Neural cell (in vitro differentiated cells): Measurements from ENCODE around the gene NAA38. TPM values are rescaled to one million over a fixed set of nuclear protein-coding genes. Genes with fewer than 3 reads are reported as not detected.

Experiments
- H2AFZ ChIP-seq: fragments of 200-600, 300-800 bp; sonication (generic), shearing (Covaris generic); 2 replicates; pipeline ENCODE4 v1.6.0; 2014; ENCODE audit warnings: low read depth, mild to moderate bottlenecking, antibody characterized with exemption, low read length, moderate library complexity
- H3F3A ChIP-seq: fragments of 200-600 bp; shearing (Covaris generic); 2 replicates; pipeline ENCODE4 v1.6.1; 2016; ENCODE audit warnings: mild to moderate bottlenecking, moderate library complexity, mixed read lengths, antibody characterized with exemption, low read length; ENCODE audit not compliant: insufficient read depth, poor library complexity, severe bottlenecking
- H3K27ac ChIP-seq: fragments of 200-600, 300-800 bp; sonication (generic), shearing (Covaris generic); 2 replicates; pipeline ENCODE4 v1.5.1; 2014; ENCODE audit warnings: mild to moderate bottlenecking, low read length, moderate library complexity
- H3K27me3 ChIP-seq: fragments of 300-800, 200-600 bp; sonication (generic), shearing (Covaris generic); 2 replicates; pipeline ENCODE4 v1.6.0; 2014; ENCODE audit warnings: mild to moderate bottlenecking, low read depth, low read length, moderate library complexity; ENCODE audit not compliant: insufficient read depth
- H3K36me3 ChIP-seq: fragments of 300-800, 200-600 bp; sonication (generic), shearing (Covaris generic); 2 replicates; pipeline ENCODE4 v1.5.1; 2014; ENCODE audit warnings: mild to moderate bottlenecking, antibody characterized with exemption, low read length, moderate library complexity; ENCODE audit not compliant: insufficient read depth
- H3K4me2 ChIP-seq: fragments of 300-800, 200-600 bp; sonication (generic), shearing (Covaris generic); 2 replicates; pipeline ENCODE4 v1.6.0; 2014; ENCODE audit warnings: mild to moderate bottlenecking, low read length
- H3K4me3 ChIP-seq: fragments of 300-800, 200-600 bp; sonication (generic), shearing (Covaris generic); 2 replicates; pipeline ENCODE4 v1.5.1; 2014; ENCODE audit warnings: mild to moderate bottlenecking, low read length, moderate library complexity
- H3K79me2 ChIP-seq: fragments of 200-600 bp; shearing (Covaris generic); replicated peaks from 2 replicates; pipeline ENCODE4 v1.6.0; 2014; ENCODE audit warnings: mild to moderate bottlenecking, low read length, moderate library complexity; ENCODE audit not compliant: insufficient read depth
- H3K9ac ChIP-seq: fragments of 300-800, 200-600 bp; sonication (generic), shearing (Covaris generic); 2 replicates; pipeline ENCODE4 v1.6.1; 2016; ENCODE audit warnings: mild to moderate bottlenecking, low read length, mixed read lengths
- H3K9me2 ChIP-seq: fragments of 200-600 bp; shearing (Covaris generic); 2 replicates; pipeline ENCODE4 v1.6.1; 2016; ENCODE audit warnings: mild to moderate bottlenecking, low read length, mixed read lengths; ENCODE audit not compliant: insufficient read depth
- H3K9me3 ChIP-seq: fragments of 200-600, 300-800 bp; sonication (generic), shearing (Covaris generic); 2 replicates; pipeline ENCODE4 v1.6.1; 2016; ENCODE audit warnings: mild to moderate bottlenecking, mixed run types, low read length, moderate library complexity, mixed read lengths
- H4K20me1 ChIP-seq: fragments of 200-600 bp; shearing (Covaris generic); 2 replicates; pipeline ENCODE4 v1.6.1; 2016; ENCODE audit warnings: mild to moderate bottlenecking, mixed run types; ENCODE audit not compliant: insufficient read depth
- EP300 ChIP-seq: fragments of 450-650 bp; conservative IDR thresholded peaks from 2 replicates; pipeline ENCODE4 v1.6.1; 2014; ENCODE audit warnings: antibody characterized with exemption, mild to moderate bottlenecking, moderate library complexity; ENCODE audit not compliant: poor library complexity, severe bottlenecking
- EZH2 ChIP-seq: fragments of 200-600, 300-800 bp; shearing (Covaris generic), sonication (generic); IDR thresholded peaks from 2 replicates; pipeline ENCODE4 v1.6.1; 2014; ENCODE audit warnings: antibody characterized with exemption, low read length, borderline replicate concordance, mild to moderate bottlenecking; ENCODE audit not compliant: insufficient read depth, poor library complexity, severe bottlenecking
- MXI1 ChIP-seq: fragments of 450-650 bp; conservative IDR thresholded peaks from 2 replicates; pipeline ENCODE4 v1.6.1; 2014; ENCODE audit warnings: antibody characterized with exemption, mild to moderate bottlenecking; ENCODE audit not compliant: poor library complexity, severe bottlenecking
- POLR2AphosphoS5 ChIP-seq: IDR thresholded peaks from 2 replicates; pipeline ENCODE4 v1.6.1; 2012
- RAD21 ChIP-seq: fragments of 450-650 bp; conservative IDR thresholded peaks from 2 replicates; pipeline ENCODE4 v1.6.1; 2014; ENCODE audit warnings: antibody characterized with exemption, mild to moderate bottlenecking, moderate library complexity
- SMC3 ChIP-seq: fragments of 450-650 bp; conservative IDR thresholded peaks from 2 replicates; pipeline ENCODE4 v1.6.1; 2014; ENCODE audit warnings: antibody characterized with exemption, mild to moderate bottlenecking, moderate library complexity; ENCODE audit not compliant: poor library complexity
- TAF1 ChIP-seq: IDR thresholded peaks from 2 replicates; pipeline ENCODE4 v1.6.1; 2012; ENCODE audit warnings: low read depth
- polyA plus RNA-seq: library from polyadenylated mRNA; depleted of rRNA; stranded (reverse); fragments of >200 nt; gene quantifications from 2 replicates; pipeline ENCODE4 v1.2.3, GENCODE V29; 2014
- TF ChIP-seq, protein P1 (sequence below): IDR thresholded peaks from 2 replicates; pipeline ENCODE4 v1.6.1; 2012; ENCODE audit warnings: borderline replicate concordance
- TF ChIP-seq, protein P2 (sequence below): fragments of 450-650 bp; IDR thresholded peaks from 2 replicates; pipeline ENCODE4 v1.5.1; 2014; ENCODE audit warnings: antibody characterized with exemption, mild to moderate bottlenecking, moderate library complexity; ENCODE audit not compliant: poor library complexity, severe bottlenecking

Gene NAA38
- polyA plus RNA-seq, 1 donor from 2014 or later = 110 TPM

DNA sequence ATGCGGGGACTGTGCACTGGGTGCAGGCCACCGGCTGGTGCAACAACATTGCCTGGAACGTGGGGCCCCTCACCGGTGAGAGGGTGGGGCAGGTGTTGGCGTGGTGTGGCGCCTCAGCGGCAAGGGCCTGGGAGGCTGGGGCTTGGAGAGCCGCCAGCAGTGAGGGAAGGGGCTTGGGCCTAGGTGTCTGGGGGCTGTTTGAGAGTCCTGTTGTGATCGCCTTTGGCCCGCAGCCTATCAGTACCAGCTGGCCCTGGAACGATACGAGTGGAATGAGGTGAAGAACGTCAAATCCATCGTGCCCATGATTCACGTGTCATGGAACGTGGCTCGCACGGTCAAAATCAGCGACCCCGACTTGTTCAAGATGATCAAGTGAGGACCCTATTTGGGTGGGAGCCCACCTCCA lies 5.1 kb downstream of the NAA38 start:
- H3K36me3 ChIP-seq = peaks cover 8% of the 10 kb centered on the region
- no peaks in the 10 kb centered on the region for H3K9me2 ChIP-seq
- H3K27me3 ChIP-seq = no peaks in the 10 kb centered on the region
- H3K4me3 ChIP-seq = peak overlapping the region; percentile 39
- peaks cover 43% of the 10 kb centered on the region for H4K20me1 ChIP-seq
- H3K9ac ChIP-seq = peak overlapping the region; percentile 9
- TF ChIP-seq MXI1 (no peak), TAF1 (no peak), EP300 (no peak), POLR2AphosphoS5 (no peak), SMC3 (no peak), EZH2 (no peak), RAD21 (no peak)
- TF ChIP-seq, protein P1, sequence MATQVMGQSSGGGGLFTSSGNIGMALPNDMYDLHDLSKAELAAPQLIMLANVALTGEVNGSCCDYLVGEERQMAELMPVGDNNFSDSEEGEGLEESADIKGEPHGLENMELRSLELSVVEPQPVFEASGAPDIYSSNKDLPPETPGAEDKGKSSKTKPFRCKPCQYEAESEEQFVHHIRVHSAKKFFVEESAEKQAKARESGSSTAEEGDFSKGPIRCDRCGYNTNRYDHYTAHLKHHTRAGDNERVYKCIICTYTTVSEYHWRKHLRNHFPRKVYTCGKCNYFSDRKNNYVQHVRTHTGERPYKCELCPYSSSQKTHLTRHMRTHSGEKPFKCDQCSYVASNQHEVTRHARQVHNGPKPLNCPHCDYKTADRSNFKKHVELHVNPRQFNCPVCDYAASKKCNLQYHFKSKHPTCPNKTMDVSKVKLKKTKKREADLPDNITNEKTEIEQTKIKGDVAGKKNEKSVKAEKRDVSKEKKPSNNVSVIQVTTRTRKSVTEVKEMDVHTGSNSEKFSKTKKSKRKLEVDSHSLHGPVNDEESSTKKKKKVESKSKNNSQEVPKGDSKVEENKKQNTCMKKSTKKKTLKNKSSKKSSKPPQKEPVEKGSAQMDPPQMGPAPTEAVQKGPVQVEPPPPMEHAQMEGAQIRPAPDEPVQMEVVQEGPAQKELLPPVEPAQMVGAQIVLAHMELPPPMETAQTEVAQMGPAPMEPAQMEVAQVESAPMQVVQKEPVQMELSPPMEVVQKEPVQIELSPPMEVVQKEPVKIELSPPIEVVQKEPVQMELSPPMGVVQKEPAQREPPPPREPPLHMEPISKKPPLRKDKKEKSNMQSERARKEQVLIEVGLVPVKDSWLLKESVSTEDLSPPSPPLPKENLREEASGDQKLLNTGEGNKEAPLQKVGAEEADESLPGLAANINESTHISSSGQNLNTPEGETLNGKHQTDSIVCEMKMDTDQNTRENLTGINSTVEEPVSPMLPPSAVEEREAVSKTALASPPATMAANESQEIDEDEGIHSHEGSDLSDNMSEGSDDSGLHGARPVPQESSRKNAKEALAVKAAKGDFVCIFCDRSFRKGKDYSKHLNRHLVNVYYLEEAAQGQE = no peak
- TF ChIP-seq, protein P2, sequence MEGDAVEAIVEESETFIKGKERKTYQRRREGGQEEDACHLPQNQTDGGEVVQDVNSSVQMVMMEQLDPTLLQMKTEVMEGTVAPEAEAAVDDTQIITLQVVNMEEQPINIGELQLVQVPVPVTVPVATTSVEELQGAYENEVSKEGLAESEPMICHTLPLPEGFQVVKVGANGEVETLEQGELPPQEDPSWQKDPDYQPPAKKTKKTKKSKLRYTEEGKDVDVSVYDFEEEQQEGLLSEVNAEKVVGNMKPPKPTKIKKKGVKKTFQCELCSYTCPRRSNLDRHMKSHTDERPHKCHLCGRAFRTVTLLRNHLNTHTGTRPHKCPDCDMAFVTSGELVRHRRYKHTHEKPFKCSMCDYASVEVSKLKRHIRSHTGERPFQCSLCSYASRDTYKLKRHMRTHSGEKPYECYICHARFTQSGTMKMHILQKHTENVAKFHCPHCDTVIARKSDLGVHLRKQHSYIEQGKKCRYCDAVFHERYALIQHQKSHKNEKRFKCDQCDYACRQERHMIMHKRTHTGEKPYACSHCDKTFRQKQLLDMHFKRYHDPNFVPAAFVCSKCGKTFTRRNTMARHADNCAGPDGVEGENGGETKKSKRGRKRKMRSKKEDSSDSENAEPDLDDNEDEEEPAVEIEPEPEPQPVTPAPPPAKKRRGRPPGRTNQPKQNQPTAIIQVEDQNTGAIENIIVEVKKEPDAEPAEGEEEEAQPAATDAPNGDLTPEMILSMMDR = no peak
- H3F3A ChIP-seq = peaks cover 15% of the 10 kb centered on the region
- H2AFZ ChIP-seq = no peak overlapping the region
- H3K4me2 ChIP-seq = no peak overlapping the region
- peak overlapping the region; percentile 30 for H3K27ac ChIP-seq
- H3K9me3 ChIP-seq = no peaks in the 10 kb centered on the region
- H3K79me2 ChIP-seq = peaks cover 4% of the 10 kb centered on the region

DNA sequence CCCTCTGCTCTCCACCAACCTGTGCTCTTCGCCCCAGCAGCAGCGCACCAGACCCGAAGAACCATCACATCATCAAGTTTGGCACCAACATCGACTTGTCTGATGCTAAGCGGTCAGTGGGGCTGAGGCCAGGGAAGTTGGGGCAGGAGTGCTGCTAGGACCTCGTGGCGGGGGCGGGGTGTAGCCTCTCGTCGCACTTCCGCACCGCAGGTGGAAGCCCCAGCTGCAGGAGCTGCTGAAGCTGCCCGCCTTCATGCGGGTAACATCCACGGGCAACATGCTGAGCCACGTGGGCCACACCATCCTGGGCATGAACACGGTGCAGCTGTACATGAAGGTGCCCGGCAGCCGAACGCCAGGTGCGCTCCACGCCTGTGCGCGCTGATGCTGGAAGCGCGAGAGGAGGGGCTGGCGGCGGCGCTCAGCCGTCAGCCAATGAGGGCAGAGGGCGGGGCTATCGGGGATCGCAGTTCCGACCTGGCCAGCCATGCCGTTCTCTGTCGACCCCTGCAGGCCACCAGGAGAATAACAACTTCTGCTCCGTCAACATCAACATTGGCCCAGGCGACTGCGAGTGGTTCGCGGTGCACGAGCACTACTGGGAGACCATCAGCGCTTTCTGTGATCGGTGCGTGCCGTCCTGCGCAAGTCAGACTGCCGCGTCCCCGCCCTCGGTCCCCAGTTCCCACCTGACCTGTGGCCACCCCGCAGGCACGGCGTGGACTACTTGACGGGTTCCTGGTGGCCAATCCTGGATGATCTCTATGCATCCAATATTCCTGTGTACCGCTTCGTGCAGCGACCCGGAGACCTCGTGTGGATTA lies 5.7 kb downstream of the NAA38 start:
- peaks cover 8% of the 10 kb centered on the region for H3K36me3 ChIP-seq
- H3K4me2 ChIP-seq = no peak overlapping the region
- H3K27ac ChIP-seq = peak overlapping the region; percentile 30
- peak overlapping the region; percentile 39 for H3K4me3 ChIP-seq
- no peaks in the 10 kb centered on the region for H3K9me2 ChIP-seq
- H3K27me3 ChIP-seq = no peaks in the 10 kb centered on the region
- no peak overlapping the region for H2AFZ ChIP-seq
- peak overlapping the region; percentile 9 for H3K9ac ChIP-seq
- peaks cover 15% of the 10 kb centered on the region for H3F3A ChIP-seq
- peaks cover 47% of the 10 kb centered on the region for H4K20me1 ChIP-seq
- TF ChIP-seq MXI1 (peak; percentile 93), EZH2 (no peak), SMC3 (peak; percentile 91), RAD21 (peak; percentile 92)
- TF ChIP-seq, protein P2 = peak; percentile 98
- TF ChIP-seq, protein P1 = no peak
- H3K79me2 ChIP-seq = peaks cover 4% of the 10 kb centered on the region
- H3K9me3 ChIP-seq = no peaks in the 10 kb centered on the region
